ENCODE data around the gene CMC1.
A peak's percentile ranks its signal among the peaks of the same experiment; 100 is the strongest.
"Not testable (repeated sequence)": the region's sequence is repeated elsewhere in the genome, so short reads cannot be mapped to it uniquely, and the experiment has no call there.

The CMC1 gene

GRCh38 chr3:28244491-28244890 lies 3.1 kb downstream of the CMC1 start:
- DNase-seq (ENCODE audit: low spot score) = no peak

- no peak for DNase-seq (ENCODE audit: low spot score)
These were observed 5.9 kb downstream of the CMC1 start for GRCh38 chr3:28247286-28247685.

- DNase-seq (ENCODE audit: low spot score) = no peak
These were observed 9.6 kb downstream of the CMC1 start for GRCh38 chr3:28250999-28251398.

GRCh38 chr3:28252001-28252431 lies 10.6 kb downstream of the CMC1 start:
- DNase-seq (ENCODE audit: low spot score) = no peak

- DNase-seq (ENCODE audit: low spot score) = no peak
These were observed 11.8 kb downstream of the CMC1 start for GRCh38 chr3:28253040-28253715.

- no peak for DNase-seq (ENCODE audit: low spot score)
These were observed 20.6 kb downstream of the CMC1 start for GRCh38 chr3:28262001-28262400.

- no peak for DNase-seq (ENCODE audit: low spot score)
These were observed 24.2 kb downstream of the CMC1 start for GRCh38 chr3:28265641-28266040.

- no peak for DNase-seq (ENCODE audit: low spot score)
These were observed 26.8 kb downstream of the CMC1 start for GRCh38 chr3:28267984-28268849.

- no peak for DNase-seq (ENCODE audit: low spot score)
These were observed 27.6 kb downstream of the CMC1 start for GRCh38 chr3:28268989-28269388.

- DNase-seq (ENCODE audit: low spot score) = not testable (repeated sequence)
These were observed 28.5 kb downstream of the CMC1 start for GRCh38 chr3:28269884-28270283.

GRCh38 chr3:28273837-28274236 lies 32.4 kb downstream of the CMC1 start:
- no peak for DNase-seq (ENCODE audit: low spot score)

- DNase-seq (ENCODE audit: low spot score) = no peak
These were observed 37.5 kb downstream of the CMC1 start for GRCh38 chr3:28278918-28279317.

GRCh38 chr3:28279770-28280169 lies 38.4 kb downstream of the CMC1 start:
- DNase-seq (ENCODE audit: low spot score) = no peak

GRCh38 chr3:28280781-28281180 lies 39.4 kb downstream of the CMC1 start:
- DNase-seq (ENCODE audit: low spot score) = no peak

- peak; percentile 53 for DNase-seq (ENCODE audit: low spot score)
These were observed 45.2 kb downstream of the CMC1 start for GRCh38 chr3:28286595-28286994.

GRCh38 chr3:28287046-28287445 lies 45.6 kb downstream of the CMC1 start:
- no peak for DNase-seq (ENCODE audit: low spot score)

GRCh38 chr3:28290863-28291300 lies 49.5 kb downstream of the CMC1 start:
- DNase-seq (ENCODE audit: low spot score) = no peak

GRCh38 chr3:28291577-28291976 lies 50.2 kb downstream of the CMC1 start:
- no peak for DNase-seq (ENCODE audit: low spot score)

- DNase-seq (ENCODE audit: low spot score) = no peak
These were observed 51.2 kb downstream of the CMC1 start for GRCh38 chr3:28292622-28293021.

GRCh38 chr3:28294667-28295413 lies 53.4 kb downstream of the CMC1 start:
- DNase-seq (ENCODE audit: low spot score) = no peak

- DNase-seq (ENCODE audit: low spot score) = peak; percentile 2
These were observed 54.6 kb downstream of the CMC1 start for GRCh38 chr3:28295898-28296490.

GRCh38 chr3:28299705-28300104 lies 58.3 kb downstream of the CMC1 start:
- DNase-seq (ENCODE audit: low spot score) = no peak
